DOHH2 (cell line): ENCODE measurements around the gene DGKE.

Experiments used
- EZH2phosphoT487 ChIP-seq: fragments of 200-600 bp; sonication (generic); IDR thresholded peaks from 2 replicates; pipeline ENCODE4 v1.6.1; 2017; ENCODE audit warnings: borderline replicate concordance, mild to moderate bottlenecking, antibody characterized with exemption, low read length, moderate library complexity, mixed read lengths
- TF ChIP-seq, protein P1 (sequence below): fragments of 200-600 bp; sonication (generic); IDR thresholded peaks from one replicate; pipeline ENCODE4 v1.5.1; 2014; ENCODE audit warnings: antibody characterized with exemption, mild to moderate bottlenecking, low read depth, low read length; ENCODE audit not compliant: poor library complexity, severe bottlenecking

DNA sequence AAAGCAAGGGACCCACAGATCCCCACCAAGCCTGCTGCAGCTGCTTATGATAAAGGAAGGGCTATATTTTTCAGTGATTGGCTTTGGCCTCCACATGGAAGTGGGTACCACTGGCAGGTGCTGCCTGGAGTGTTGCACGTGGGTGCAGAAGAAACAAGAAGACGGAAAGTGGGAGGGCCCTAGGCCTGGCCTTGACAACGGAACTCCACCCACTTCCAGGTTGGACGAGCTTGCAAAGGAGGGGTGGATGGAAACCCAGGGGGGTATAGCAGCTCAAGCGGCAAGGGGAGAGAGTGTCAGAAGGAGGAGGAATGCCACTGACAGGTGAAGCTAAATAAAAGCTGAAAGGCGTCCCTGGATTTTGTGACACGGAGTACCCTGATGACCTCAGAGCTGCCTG is 59.6 kb downstream of the DGKE start:
- TF ChIP-seq, protein P1, sequence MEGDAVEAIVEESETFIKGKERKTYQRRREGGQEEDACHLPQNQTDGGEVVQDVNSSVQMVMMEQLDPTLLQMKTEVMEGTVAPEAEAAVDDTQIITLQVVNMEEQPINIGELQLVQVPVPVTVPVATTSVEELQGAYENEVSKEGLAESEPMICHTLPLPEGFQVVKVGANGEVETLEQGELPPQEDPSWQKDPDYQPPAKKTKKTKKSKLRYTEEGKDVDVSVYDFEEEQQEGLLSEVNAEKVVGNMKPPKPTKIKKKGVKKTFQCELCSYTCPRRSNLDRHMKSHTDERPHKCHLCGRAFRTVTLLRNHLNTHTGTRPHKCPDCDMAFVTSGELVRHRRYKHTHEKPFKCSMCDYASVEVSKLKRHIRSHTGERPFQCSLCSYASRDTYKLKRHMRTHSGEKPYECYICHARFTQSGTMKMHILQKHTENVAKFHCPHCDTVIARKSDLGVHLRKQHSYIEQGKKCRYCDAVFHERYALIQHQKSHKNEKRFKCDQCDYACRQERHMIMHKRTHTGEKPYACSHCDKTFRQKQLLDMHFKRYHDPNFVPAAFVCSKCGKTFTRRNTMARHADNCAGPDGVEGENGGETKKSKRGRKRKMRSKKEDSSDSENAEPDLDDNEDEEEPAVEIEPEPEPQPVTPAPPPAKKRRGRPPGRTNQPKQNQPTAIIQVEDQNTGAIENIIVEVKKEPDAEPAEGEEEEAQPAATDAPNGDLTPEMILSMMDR, result no peak
- TF ChIP-seq EZH2phosphoT487, result no peak
